SU-DHL-6 (cell line): ENCODE results near the gene ATAD1.

Experiments
- H2AFZ ChIP-seq: fragments of 200-600 bp; sonication (generic); 2 replicates; pipeline ENCODE4 v1.6.1; 2014; ENCODE audit warnings: low read depth, mild to moderate bottlenecking, moderate library complexity, mixed read lengths, antibody characterized with exemption, low read length; ENCODE audit not compliant: severe bottlenecking
- H3F3A ChIP-seq: fragments of 200-600 bp; shearing (Covaris generic); 2 replicates; pipeline ENCODE4 v1.6.0; 2016; ENCODE audit warnings: antibody characterized with exemption, mild to moderate bottlenecking; ENCODE audit not compliant: insufficient read depth
- H3K27ac ChIP-seq: fragments of 200-600 bp; sonication (generic); 2 replicates; pipeline ENCODE4 v1.5.1; 2016; ENCODE audit warnings: low read depth, mild to moderate bottlenecking, low read length, moderate library complexity, mixed read lengths
- H3K27me3 ChIP-seq: fragments of 200-600 bp; sonication (generic), shearing (Covaris generic); 2 replicates; pipeline ENCODE4 v1.6.0; 2014; ENCODE audit warnings: mild to moderate bottlenecking, low read length
- H3K36me3 ChIP-seq: fragments of 200-600 bp; sonication (generic); 2 replicates; pipeline ENCODE4 v1.6.1; 2014; ENCODE audit warnings: mild to moderate bottlenecking, low read length, mixed read lengths
- H3K4me2 ChIP-seq: fragments of 300-600, 200-600 bp; shearing (Covaris generic), sonication (generic); 2 replicates; pipeline ENCODE4 v1.6.0; 2014; ENCODE audit warnings: low read length, low read depth, mild to moderate bottlenecking; ENCODE audit not compliant: poor library complexity, severe bottlenecking
- H3K4me3 ChIP-seq: fragments of 200-600 bp; sonication (generic); 2 replicates; pipeline ENCODE4 v1.5.1; 2014; ENCODE audit warnings: antibody characterized with exemption, low read length, mild to moderate bottlenecking, mixed read lengths; ENCODE audit not compliant: insufficient read depth, poor library complexity, severe bottlenecking
- H3K79me2 ChIP-seq: fragments of 200-600 bp; sonication (generic); 2 replicates; pipeline ENCODE4 v1.6.1; 2014; ENCODE audit warnings: mild to moderate bottlenecking, low read length, moderate library complexity; ENCODE audit not compliant: insufficient read depth
- H3K9ac ChIP-seq: fragments of 200-600 bp; sonication (generic); 2 replicates; pipeline ENCODE4 v1.7.0; 2014; ENCODE audit warnings: mild to moderate bottlenecking, low read length
- H3K9me2 ChIP-seq: fragments of 200-600 bp; sonication (generic); replicated peaks from 2 replicates; pipeline ENCODE4 v1.6.1; 2014; ENCODE audit warnings: low read length; ENCODE audit not compliant: insufficient read depth
- H3K9me3 ChIP-seq: fragments of 200-600 bp; sonication (generic); 2 replicates; pipeline ENCODE4 v1.6.1; 2014; ENCODE audit warnings: low read length, mixed read lengths; ENCODE audit not compliant: insufficient read depth
- H4K20me1 ChIP-seq: fragments of 200-600 bp; sonication (generic); 2 replicates; pipeline ENCODE4 v1.6.1; 2014; ENCODE audit warnings: low read depth, mild to moderate bottlenecking, antibody characterized with exemption, low read length, moderate library complexity, mixed read lengths
- CTCF ChIP-seq: fragments of 200-600 bp; sonication (generic); IDR thresholded peaks from one replicate; pipeline ENCODE4 v1.5.1; 2017; ENCODE audit warnings: antibody characterized with exemption, mild to moderate bottlenecking, low read length, moderate library complexity; ENCODE audit not compliant: insufficient read depth, poor library complexity, severe bottlenecking
- EZH2phosphoT487 ChIP-seq: fragments of 200-600 bp; sonication (generic), shearing (Covaris generic); conservative IDR thresholded peaks from 2 replicates; pipeline ENCODE4 v1.6.1; 2018; ENCODE audit warnings: mild to moderate bottlenecking, antibody characterized with exemption, low read length, moderate library complexity, mixed read lengths

The ATAD1 gene

DNA sequence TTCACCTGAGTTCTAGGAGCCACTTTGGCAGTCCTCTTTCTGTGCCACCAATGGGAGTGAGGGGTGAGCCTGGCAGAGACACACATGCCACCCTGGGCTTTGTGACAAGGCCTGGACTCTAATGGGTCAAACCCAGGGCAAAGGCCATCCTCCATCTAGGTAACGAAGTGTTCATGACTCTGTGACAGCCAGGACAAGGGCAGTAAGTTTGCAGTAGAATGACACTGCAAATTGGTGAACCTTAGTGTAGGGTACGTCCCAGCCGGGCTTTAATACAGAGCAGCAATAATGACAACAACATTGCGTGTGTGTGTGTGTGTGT, 115.1 kb downstream of the ATAD1 start:
- Histone ChIP-seq H3K9me3 (no peaks in the 10 kb centered on the region), H3K27ac (no peak overlapping the region), H3K4me3 (no peak overlapping the region), H3K9ac (no peak overlapping the region), H2AFZ (no peak overlapping the region), H3K4me2 (no peak overlapping the region), H3K79me2 (no peaks in the 10 kb centered on the region), H3K27me3 (no peaks in the 10 kb centered on the region), H4K20me1 (no peaks in the 10 kb centered on the region), H3F3A (no peaks in the 10 kb centered on the region), H3K9me2 (no peaks in the 10 kb centered on the region), H3K36me3 (no peaks in the 10 kb centered on the region)
- TF ChIP-seq CTCF: no peak
- TF ChIP-seq EZH2phosphoT487: no peak

- Histone ChIP-seq H3F3A (no peaks in the 10 kb centered on the region), H2AFZ (no peak overlapping the region), H3K4me3 (no peak overlapping the region), H3K36me3 (no peaks in the 10 kb centered on the region), H3K9me3 (no peaks in the 10 kb centered on the region), H3K79me2 (no peaks in the 10 kb centered on the region), H3K4me2 (no peak overlapping the region), H3K9ac (no peak overlapping the region), H3K9me2 (no peaks in the 10 kb centered on the region), H3K27ac (no peak overlapping the region), H3K27me3 (no peaks in the 10 kb centered on the region), H4K20me1 (no peaks in the 10 kb centered on the region)
- TF ChIP-seq EZH2phosphoT487 (no peak), CTCF (no peak)
Observed at GRCh38 chr10:87702260-87702972, 115.6 kb downstream of the ATAD1 start.
